Suprapubic skin (tissue), 4 donors: ENCODE data around the gene GNAI2. TPM values are rescaled to one million over a fixed set of nuclear protein-coding genes. Genes with fewer than 3 reads are reported as not detected.
A peak's percentile ranks its signal among the peaks of the same experiment; 100 is the strongest.

Source experiments
- DNase-seq, 2 donors: peaks; one replicate each; pipeline ENCODE4 v3.0.0-alpha.2; 2019; ENCODE audit warnings: low spot score in 2 of 2
- H3K27ac ChIP-seq: fragments of 200-600 bp; sonication (generic); one replicate; pipeline ENCODE4 v1.5.1; 2019
- H3K27me3 ChIP-seq: fragments of 200-600 bp; sonication (generic); one replicate; pipeline ENCODE4 v1.5.1; 2019
- H3K36me3 ChIP-seq: fragments of 200-600 bp; sonication (generic); one replicate; pipeline ENCODE4 v1.5.1; 2019
- H3K4me1 ChIP-seq: fragments of 200-600 bp; sonication (generic); one replicate; pipeline ENCODE4 v1.5.1; 2019
- H3K4me3 ChIP-seq: fragments of 200-600 bp; sonication (generic); one replicate; pipeline ENCODE4 v1.5.1; 2019; ENCODE audit warnings: mild to moderate bottlenecking
- H3K9me3 ChIP-seq: fragments of 200-600 bp; sonication (generic); one replicate; pipeline ENCODE4 v1.5.1; 2019
- EP300 ChIP-seq: sonication (generic); formaldehyde crosslinking; IDR thresholded peaks from one replicate; pipeline ENCODE4 v1.6.1; 2017; ENCODE audit warnings: antibody characterized with exemption
- POLR2A ChIP-seq, 2 donors: fragments of 450-650 bp; IDR thresholded peaks; one replicate each; pipeline ENCODE4 v1.6.1; 2017; ENCODE audit warnings: antibody characterized with exemption in 2 of 2, mild to moderate bottlenecking in 2 of 2, moderate library complexity in 2 of 2
- POLR2AphosphoS5 ChIP-seq, 3 donors: sonication (generic); formaldehyde crosslinking; IDR thresholded peaks; one replicate each; pipeline ENCODE4 v1.6.1; 2017; ENCODE audit warnings: antibody characterized with exemption in 3 of 3
- WGBS: methylation state at CpG from one replicate; pipeline ENCODE4 v1.1.5; 2018; 5-methylcytosine and 5-hydroxymethylcytosine counted together
- total RNA-seq, 4 donors: library from RNA; depleted of rRNA; stranded (reverse); fragments of >200 nt; gene quantifications; one replicate each; pipeline ENCODE4 v1.1.0, GENCODE V29; 2016
- TF ChIP-seq, protein P1 (sequence below), 2 donors: fragments of 200-600 bp in 1 of 2; fragments of 450-650 bp in 1 of 2; sonication (generic) in 1 of 2; IDR thresholded peaks; one replicate each; pipeline ENCODE4 v1.5.1; 2016 to 2019; ENCODE audit warnings: antibody characterized with exemption in 2 of 2, mild to moderate bottlenecking in 1 of 2, moderate library complexity in 1 of 2

GNAI2 gene
- total RNA-seq, 4 donors from 2014 or later: 70.9 to 91.3 (median 76.7) TPM

GRCh38 chr3:50295553-50296431 lies 59.8 kb downstream of the GNAI2 start:
- Histone ChIP-seq H3K36me3 (peaks cover 9% of the 10 kb centered on the region), H3K27me3 (no peaks in the 10 kb centered on the region), H3K9me3 (no peaks in the 10 kb centered on the region), H3K4me3 (no peak overlapping the region), H3K27ac (no peak overlapping the region), H3K4me1 (peaks cover 47% of the 10 kb centered on the region)
- no peak for DNase-seq
- TF ChIP-seq EP300 (no peak), POLR2AphosphoS5 (IDR thresholded peaks at IDR 0.05) (no peak), POLR2A (IDR thresholded peaks at IDR 0.05) (no peak)
- TF ChIP-seq, protein P1, sequence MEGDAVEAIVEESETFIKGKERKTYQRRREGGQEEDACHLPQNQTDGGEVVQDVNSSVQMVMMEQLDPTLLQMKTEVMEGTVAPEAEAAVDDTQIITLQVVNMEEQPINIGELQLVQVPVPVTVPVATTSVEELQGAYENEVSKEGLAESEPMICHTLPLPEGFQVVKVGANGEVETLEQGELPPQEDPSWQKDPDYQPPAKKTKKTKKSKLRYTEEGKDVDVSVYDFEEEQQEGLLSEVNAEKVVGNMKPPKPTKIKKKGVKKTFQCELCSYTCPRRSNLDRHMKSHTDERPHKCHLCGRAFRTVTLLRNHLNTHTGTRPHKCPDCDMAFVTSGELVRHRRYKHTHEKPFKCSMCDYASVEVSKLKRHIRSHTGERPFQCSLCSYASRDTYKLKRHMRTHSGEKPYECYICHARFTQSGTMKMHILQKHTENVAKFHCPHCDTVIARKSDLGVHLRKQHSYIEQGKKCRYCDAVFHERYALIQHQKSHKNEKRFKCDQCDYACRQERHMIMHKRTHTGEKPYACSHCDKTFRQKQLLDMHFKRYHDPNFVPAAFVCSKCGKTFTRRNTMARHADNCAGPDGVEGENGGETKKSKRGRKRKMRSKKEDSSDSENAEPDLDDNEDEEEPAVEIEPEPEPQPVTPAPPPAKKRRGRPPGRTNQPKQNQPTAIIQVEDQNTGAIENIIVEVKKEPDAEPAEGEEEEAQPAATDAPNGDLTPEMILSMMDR (IDR thresholded peaks at IDR 0.05): no peak
- WGBS: 81% methylated on average over 6 of the region's 8 CpGs

DNA sequence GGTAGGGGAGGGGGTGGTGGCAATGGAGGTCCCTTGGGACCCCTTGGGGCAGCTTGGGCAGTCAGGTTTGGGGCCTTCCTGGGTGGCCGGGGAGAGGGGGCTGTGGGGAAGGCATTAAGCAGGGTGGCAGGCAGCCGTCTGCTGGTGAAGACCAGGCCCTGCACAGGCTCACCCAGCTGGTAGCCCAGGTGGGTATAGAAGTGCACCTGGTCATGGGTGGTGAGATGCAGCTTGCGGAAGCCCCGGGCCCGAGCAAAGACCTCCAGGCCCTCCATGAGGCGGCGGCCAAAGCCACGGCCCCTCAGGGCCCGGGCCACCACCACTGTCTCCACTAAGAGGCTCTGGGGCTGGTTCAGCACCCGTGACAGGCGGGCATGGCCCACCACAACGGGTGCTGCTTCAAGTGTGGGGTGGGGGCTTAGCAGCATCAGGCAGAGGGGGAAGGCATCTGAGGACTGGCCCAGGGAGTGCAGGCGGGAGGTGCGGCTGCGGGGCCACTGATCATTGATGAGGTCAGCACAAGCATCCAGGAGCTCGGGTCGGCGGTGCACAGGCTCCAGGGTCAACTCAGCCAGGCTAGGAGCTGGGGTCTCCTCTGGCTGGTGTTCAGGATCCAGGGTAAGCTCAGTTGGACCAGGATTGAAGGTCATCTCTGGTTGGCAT lies 60.8 kb downstream of the GNAI2 start:
- TF ChIP-seq POLR2AphosphoS5 (IDR thresholded peaks at IDR 0.05): no peak
- no peak overlapping the region for H3K4me3 ChIP-seq
- peaks cover 43% of the 10 kb centered on the region for H3K4me1 ChIP-seq
- H3K9me3 ChIP-seq: no peaks in the 10 kb centered on the region
- H3K27me3 ChIP-seq: no peaks in the 10 kb centered on the region
- peaks cover 9% of the 10 kb centered on the region for H3K36me3 ChIP-seq
- peak in 1 of 2 donors; percentile 71 for DNase-seq
- WGBS: 91% methylated on average over 8 of the region's 18 CpGs
- H3K27ac ChIP-seq: no peak overlapping the region

DNA sequence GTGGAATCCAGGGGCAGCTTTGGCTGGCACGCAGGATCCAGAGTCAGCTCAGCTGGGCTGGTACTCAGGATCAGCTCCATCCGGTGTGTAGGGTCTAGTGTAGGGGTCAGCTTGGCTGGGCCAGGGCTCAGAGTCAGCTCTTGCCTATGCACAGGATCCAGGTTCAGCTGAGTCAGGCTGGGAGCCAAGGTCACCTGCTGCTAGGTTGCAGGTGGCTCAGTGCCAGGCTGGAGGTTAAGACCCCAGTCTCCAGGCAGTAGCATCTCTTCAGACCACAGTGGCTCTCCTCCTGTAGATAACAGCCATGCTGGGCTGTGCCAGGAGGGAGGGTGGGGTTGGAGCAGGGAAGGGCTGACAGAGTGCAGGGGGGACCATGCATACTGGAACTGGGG lies 61.4 kb downstream of the GNAI2 start:
- no CpG with 5 or more reads among the region's 2 CpGs for WGBS
- H3K27me3 ChIP-seq: no peaks in the 10 kb centered on the region
- H3K4me3 ChIP-seq: no peak overlapping the region
- H3K36me3 ChIP-seq: peaks cover 9% of the 10 kb centered on the region
- DNase-seq: peak in 1 of 2 donors; percentile 77
- peaks cover 45% of the 10 kb centered on the region for H3K4me1 ChIP-seq
- H3K9me3 ChIP-seq: no peaks in the 10 kb centered on the region
- TF ChIP-seq, protein P1 (IDR thresholded peaks at IDR 0.05): no peak
- TF ChIP-seq POLR2A (IDR thresholded peaks at IDR 0.05) (no peak), POLR2AphosphoS5 (IDR thresholded peaks at IDR 0.05) (no peak), EP300 (no peak)
- no peak overlapping the region for H3K27ac ChIP-seq

DNA sequence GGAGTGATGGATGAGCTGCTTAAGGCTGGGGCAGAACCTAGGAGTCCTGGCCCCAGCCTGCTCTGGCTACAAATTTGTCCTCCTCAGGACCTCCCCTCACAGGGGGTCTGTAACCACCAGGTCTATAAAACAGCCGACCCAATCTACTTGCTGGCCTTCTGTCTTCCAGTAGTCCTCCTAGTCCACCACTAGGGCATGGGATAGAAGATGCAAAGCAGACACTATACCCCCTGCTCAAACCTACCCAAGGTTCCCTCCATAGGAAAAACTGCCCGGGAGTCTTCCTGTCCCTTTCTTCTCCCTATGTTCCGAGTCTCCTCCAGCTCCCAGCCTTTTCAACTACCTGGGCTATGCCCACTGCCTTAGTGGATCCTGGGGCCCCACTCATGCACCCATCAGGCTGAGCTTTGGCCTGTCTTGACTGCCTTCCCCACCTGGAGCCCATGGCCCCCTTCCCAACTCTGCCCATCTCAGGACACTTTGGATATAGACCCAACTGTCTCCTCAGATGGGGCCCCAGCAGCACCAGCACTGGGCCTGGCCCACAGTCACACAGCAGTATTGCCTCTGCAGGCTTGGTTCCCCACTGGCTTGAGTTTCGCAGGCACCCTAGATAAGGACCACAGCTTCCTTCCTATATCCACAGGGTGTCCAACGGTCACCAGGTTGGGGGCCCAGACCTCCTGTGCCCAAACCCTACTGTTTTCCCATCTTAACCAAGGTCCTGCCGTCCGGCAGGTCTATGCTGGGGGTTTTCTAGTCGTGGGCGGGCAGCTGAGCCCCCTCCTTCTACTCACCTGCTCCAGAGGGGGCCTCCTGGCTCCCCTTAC lies 62.1 kb downstream of the GNAI2 start:
- peak overlapping the region; percentile 71 for H3K4me3 ChIP-seq

More for the DNA sequence above, 62.1 kb downstream of the GNAI2 start:
- peak overlapping the region; percentile 89 for H3K27ac ChIP-seq
- H3K27me3 ChIP-seq: no peaks in the 10 kb centered on the region
- WGBS: 45% methylated on average over 9 of the region's 9 CpGs
- no peaks in the 10 kb centered on the region for H3K9me3 ChIP-seq
- H3K4me1 ChIP-seq: peaks cover 42% of the 10 kb centered on the region
- no peak for TF ChIP-seq POLR2A (IDR thresholded peaks at IDR 0.05)
- TF ChIP-seq, protein P1 (IDR thresholded peaks at IDR 0.05): no peak
- no peak for TF ChIP-seq POLR2AphosphoS5 (IDR thresholded peaks at IDR 0.05)
- no peak for TF ChIP-seq EP300
- peak in 1 of 2 donors; percentile 75 for DNase-seq
- peaks cover 9% of the 10 kb centered on the region for H3K36me3 ChIP-seq
